22Rv1 (cell line): ENCODE results near the gene DPY19L2.
"Not testable (repeated sequence)": the region's sequence is repeated elsewhere in the genome, so short reads cannot be mapped to it uniquely, and the experiment has no call there.

Source experiments
- H3K27ac ChIP-seq: fragments of 450-650 bp; 2 replicates; pipeline ENCODE4 v1.5.1; 2017
- TF ChIP-seq, protein P1 (sequence below): fragments of 450-650 bp; IDR thresholded peaks from 2 replicates; pipeline ENCODE4 v1.5.1; 2017; ENCODE audit warnings: mild to moderate bottlenecking

The DPY19L2 gene

DNA sequence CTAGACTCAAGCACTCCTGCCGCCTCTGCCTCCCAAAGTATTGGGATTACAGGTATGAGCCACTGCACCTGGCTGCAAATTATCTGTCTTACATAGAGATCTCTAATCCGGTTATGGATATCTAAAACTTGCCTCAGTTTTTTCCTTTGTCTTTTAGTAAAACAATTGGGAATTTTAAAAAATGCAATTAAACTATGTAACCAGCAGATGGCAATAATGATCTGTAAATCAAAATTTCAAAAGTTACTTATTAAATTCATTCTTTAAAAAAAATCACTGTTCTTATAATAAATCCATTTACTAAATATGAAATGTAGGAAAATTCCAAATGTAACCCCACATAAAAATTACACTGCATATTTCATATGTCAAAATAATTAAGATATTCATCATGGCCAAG, 4.3 kb upstream of the DPY19L2 start:
- TF ChIP-seq, protein P1, sequence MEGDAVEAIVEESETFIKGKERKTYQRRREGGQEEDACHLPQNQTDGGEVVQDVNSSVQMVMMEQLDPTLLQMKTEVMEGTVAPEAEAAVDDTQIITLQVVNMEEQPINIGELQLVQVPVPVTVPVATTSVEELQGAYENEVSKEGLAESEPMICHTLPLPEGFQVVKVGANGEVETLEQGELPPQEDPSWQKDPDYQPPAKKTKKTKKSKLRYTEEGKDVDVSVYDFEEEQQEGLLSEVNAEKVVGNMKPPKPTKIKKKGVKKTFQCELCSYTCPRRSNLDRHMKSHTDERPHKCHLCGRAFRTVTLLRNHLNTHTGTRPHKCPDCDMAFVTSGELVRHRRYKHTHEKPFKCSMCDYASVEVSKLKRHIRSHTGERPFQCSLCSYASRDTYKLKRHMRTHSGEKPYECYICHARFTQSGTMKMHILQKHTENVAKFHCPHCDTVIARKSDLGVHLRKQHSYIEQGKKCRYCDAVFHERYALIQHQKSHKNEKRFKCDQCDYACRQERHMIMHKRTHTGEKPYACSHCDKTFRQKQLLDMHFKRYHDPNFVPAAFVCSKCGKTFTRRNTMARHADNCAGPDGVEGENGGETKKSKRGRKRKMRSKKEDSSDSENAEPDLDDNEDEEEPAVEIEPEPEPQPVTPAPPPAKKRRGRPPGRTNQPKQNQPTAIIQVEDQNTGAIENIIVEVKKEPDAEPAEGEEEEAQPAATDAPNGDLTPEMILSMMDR, result peak; percentile 53
- 0 out of 2 replicates have a peak overlapping the region, but pooled peaks have one; percentile 33 for H3K27ac ChIP-seq

DNA sequence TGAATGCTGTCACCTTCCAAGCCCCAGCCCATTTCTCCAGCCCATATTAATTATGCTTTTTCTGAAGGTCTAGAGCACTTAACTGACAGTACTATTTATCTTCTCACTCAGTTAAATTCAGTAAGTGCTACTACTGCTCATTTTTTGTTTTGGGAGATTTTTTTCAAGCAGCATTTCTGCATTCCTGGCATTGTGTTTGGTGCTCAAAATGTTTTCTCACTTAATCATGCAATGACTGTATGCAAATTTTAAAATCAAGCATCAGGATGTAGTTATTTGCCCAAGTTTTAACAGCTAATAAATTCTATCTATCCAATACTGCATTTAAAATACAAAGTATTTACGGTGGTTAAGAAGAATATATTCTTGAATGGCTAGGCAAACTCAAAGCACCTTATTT, 1.6 kb upstream of the DPY19L2 start:
- H3K27ac ChIP-seq, result not testable (repeated sequence)

DNA sequence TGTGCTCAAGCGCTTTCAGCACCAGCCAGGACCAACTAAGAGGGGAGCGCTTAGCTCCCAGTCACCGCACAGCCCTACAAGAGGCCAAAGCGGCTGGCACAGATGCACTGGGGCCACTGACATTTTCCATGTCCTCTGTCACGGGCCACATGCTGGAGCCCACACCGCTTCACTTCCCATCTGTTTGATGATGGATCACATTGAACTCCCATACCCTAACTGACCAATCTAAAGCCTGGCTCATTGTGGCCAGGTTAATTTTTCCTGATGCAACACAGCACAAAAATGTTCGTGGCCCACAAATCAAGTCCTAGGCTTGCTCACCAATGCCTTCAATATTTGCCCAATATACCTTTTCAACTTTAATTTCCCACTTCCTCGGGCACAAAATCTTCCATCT, 1.1 kb upstream of the DPY19L2 start:
- not testable (repeated sequence) for H3K27ac ChIP-seq

DNA sequence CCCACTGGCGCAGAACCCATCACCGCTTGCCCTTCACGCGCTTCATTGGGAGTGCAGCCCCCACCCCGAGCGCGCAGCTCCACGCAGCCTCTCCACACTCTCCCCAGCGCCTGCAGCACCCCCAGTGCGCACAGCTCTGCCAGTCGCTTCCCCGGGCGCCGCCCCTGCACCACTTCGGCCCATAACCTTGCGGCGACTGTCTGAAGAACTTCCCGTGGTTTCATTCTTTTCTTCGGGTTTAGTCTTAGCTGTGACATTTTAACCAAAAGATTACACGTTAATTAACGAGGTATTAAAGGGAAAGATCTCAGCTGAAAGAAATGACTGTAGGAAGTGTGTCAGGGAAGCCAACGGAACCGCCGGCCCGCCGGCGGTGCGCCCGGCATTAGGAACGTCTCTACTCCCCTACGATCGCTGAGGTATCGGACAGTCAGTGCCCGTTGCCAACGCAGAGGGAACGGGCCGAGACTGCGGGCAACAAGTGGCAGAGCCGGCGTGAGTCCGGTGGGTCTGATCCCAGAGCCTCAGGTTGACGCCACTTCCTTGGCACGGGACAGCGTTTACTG, 590 bp upstream of the DPY19L2 start:
- peak overlapping the region; percentile 74 for H3K27ac ChIP-seq

DNA sequence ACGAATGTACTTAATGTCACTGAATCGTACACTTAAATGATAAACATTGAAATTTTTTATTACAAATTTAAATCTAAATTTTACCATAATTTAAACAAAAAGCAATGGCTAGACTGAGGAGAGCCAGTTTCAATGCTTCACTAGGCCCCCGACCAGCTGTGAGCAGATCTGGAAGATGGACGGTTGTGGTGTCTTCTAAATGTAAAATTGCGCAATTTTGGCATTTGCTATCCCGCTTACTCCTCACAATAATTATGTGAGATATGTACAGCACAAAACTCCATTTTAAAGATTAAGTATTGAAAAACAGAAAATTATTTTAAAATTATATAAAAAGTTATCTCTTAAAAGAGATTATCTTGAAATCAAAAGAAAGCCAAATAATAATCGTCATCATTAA, 5.3 kb downstream of the DPY19L2 start:
- not testable (repeated sequence) for H3K27ac ChIP-seq

DNA sequence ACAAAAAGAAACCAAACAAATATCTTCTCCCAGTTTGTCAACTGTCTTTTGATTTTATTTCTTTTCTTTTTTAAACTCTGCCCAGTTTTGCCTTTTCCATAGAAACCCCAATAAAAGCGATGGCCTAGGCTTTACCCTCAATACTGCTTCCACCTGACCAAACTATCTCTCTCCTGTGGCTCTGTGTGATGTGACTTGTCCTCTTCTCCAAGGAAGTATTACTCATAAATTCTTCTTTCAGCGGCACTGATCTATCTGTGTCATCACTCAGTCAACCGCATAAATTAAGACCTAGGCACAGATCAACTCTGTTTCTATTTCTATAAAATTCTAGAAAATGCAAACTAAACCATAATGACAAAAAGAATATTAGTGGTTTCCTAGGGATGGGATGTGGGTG, 9.8 kb downstream of the DPY19L2 start:
- not testable (repeated sequence) for H3K27ac ChIP-seq

DNA sequence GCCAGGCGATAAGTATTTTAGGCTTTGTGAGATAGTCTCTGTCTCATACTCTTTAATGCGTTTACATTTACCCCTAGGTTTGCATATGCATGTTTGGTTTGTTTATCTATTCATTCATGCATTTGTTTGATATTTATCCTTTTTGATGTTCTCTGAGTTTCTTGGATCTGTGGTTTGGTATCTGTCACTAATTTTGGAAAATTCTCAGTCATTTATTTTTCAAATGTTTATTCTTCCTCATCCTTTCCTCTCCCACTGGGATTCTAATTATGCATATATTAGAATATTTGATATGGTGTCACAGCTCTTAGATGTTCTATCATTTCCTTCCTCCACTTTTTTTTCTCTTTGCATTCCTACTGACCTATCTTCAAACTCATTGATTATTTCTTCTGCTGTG, 11.9 kb downstream of the DPY19L2 start:
- H3K27ac ChIP-seq, result not testable (repeated sequence)

DNA sequence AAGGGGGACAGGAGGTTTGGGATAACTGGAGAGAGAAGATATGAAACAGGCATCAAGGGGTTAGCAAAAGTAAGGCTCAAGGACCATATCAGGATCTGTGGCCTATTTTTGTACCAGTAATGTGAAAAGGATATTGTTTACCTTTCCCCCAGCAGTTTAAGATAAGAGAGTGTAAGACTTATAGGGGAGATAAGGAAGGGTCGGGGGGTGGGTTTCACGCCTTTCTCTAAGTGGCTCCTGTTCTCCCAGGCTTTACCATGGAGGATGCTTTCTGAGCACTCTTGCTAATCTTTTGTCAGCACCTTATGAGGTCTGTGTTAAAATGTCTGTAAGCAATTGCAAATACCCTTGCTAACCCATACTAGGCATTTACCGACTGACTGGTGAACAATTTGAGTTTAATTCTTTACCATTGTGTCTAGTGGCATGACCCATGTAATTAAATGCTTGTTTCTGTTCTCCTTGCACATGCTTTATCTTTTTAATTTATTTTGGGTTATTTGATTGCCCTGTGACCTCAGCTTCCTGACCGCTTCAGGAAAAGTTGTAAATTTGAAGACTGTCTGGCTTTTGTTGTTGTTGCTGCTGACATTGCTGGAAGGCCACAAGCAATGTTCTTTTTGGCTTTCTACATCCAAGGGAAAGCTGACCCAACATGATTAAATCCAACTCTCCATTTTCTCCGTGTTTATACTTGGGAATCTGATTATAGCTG, 12.6 kb downstream of the DPY19L2 start:
- H3K27ac ChIP-seq, result not testable (repeated sequence)

DNA sequence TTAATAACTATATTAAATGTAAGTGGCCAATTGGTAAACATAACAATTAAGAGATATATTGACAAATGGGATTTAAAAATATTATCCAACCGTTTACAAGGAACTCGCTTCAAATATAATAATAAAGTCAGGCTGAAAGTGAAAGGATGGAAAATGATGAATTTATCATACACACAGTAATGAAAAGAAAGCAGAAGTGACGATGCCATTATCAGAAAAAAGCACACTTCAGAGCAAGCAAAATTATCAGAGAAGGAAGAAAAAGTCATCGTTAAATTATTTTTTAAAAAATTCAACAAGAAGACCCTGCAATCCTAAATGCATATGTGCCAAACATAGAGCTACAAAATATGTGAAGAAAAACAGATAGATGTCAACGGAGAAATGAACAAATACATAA, 13.8 kb downstream of the DPY19L2 start:
- not testable (repeated sequence) for H3K27ac ChIP-seq

DNA sequence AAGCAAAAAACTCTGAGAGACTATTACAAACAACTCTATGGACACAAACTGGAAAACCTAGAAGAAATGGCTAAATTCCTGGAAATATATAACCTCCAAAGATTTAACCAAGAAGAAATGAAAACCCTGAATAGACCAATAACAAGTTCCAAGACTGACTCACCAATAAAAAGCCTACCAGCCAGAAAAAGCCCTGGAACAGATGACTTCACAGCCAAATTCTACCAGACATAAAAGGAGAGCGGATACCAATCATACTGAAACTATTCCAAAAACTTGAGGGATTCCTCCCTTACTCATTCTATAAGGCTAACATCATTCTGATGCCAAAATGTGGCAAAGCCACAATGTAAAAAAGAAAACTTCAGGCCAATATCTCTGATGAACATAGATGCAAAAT, 18.8 kb downstream of the DPY19L2 start:
- not testable (repeated sequence) for H3K27ac ChIP-seq

DNA sequence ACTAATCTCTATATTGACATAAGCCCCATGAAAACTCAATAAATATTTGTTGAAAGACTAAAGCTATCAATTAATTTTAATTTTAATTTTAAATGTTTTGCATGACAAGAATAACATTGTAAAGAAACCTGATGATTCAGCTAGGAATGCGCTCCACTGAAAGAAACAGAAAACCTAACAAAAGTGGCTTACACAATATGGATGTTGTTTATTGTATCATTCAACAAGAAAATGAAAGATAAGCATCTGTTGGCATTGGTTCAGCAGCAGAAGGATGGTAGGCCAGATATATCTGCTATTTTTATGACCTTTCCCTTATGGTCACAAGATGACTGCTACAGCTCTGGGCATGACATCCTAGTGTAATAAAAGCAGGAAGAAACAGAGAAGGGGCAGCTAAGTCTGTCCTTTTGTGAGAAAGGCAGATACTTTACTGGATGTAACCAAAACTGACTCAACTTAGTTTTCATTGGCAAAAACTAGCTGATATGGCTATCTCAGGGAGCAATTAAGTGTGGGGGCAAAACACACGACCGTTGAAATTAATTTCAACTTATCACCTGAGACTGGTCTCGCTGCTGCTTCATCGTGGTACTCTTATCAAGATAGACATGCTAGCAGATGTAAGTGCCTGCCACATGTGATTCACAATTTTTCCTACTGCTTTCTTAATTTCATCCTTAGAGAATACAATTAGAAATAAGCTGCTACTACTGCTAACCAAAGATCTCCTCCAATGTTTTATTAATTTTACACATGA, 24.7 kb downstream of the DPY19L2 start:
- peak overlapping the region; percentile 89 for H3K27ac ChIP-seq

DNA sequence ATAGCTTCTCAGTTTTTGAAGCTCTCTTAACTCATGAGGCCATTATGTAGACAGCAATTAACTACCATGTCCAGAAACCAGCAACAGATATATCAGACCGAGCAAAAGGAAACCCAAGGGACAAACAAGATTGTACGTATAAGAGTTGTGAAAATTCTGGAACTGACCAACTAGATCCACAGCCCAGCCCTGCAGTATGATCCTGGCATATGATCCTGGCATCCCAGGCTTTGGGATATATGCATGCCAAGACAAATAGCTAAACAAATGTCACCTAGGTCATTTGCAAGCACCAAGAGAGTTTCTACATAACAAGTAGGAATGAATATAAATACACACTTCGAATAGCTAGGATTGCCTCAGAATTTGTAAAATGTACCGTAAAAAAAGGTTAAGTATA, 44.0 kb downstream of the DPY19L2 start:
- H3K27ac ChIP-seq, result peak overlapping the region; percentile 76

DNA sequence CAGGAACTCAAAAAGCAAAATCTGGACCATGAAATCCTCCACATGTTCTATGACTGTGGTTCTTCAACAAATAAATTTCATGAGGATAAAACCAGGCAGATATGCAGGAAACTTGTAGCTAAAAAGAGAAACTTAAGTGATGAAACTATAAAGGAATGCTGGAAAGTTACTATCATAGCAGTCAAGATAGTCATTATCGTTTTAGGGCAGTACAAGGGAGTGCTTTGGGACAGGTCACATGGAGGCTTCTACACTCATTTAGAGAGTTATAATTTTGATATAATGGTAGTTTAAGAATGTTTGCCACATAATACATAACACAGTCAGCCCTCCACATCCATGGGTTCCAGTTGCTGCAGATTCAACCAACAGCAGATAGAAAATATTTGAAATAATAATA, 52.7 kb downstream of the DPY19L2 start:
- not testable (repeated sequence) for H3K27ac ChIP-seq

DNA sequence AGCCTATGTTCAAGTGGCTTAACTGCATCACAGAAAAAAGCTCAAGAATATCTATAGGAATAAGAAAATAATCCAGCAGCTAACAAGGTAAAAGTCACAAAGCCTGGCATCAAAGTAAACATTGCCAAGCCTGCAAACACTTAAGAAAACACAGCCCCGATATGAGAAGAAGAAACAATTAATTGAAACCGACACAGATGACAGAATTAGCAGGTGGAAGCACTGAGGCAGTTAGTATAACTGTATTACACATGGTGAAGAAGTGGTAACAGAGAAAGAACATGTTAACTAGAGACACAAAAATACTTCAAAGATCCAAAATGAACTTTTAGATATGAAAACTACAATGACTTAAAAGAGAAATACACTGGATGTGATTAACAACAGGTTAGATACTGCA, 57.0 kb downstream of the DPY19L2 start:
- not testable (repeated sequence) for H3K27ac ChIP-seq

DNA sequence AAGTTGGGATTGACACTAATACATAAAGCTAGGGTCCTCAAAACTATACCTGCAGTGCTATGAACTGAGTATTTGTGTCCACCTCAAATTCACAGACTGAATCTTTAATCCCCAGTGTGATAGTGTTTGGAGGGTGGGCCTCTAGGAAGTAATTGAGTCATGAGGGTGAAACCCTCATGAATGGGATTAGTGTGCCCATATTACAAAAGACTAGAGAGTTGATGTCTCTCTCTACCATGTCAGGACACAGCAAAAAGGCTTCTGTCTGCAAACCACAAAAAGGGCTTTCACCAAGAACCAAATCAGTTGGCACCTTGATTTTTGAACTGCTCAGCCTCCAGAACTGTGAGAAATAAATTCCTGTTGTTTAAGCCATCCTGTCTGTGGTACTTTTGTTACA, 59.0 kb downstream of the DPY19L2 start:
- H3K27ac ChIP-seq, result not testable (repeated sequence)

DNA sequence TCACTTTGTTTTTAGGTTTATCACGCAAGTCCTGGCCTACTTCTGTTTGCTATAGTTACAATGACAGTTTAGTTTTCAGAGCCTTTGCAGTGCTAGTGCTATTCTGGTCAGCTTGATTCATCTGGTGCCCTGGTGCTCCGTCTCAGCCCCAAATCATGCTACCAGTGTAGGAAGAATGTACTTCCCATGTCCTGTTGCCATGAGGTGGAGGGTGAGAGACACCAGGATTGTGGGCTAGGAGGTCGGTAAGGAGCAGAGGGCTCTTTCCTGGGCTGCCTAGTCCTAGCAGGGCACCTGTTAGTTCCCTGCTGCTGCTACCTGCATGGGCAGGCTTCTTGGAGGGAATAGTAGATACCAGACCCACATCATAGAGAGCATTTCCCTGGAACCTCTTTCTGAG, 63.3 kb downstream of the DPY19L2 start:
- H3K27ac ChIP-seq, result not testable (repeated sequence)

DNA sequence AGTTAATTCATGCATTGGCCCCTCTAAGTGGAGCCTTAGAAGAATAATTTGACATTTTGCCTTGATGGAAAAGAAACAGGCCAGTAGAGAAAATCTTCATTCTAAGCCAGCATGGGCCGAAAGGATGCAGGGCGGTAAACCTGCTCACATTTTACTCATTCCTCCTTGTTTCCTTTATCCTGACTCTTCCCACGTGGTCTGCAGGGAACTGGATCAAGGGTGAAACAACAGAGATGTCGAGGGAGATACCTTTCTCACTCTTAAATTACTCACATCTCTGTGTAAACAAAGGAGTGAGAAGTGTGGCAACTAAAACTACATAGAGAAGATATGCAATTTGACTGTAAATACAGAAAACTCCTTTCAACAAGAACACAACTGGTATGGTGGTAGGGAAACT, 73.5 kb downstream of the DPY19L2 start:
- H3K27ac ChIP-seq, result not testable (repeated sequence)

DNA sequence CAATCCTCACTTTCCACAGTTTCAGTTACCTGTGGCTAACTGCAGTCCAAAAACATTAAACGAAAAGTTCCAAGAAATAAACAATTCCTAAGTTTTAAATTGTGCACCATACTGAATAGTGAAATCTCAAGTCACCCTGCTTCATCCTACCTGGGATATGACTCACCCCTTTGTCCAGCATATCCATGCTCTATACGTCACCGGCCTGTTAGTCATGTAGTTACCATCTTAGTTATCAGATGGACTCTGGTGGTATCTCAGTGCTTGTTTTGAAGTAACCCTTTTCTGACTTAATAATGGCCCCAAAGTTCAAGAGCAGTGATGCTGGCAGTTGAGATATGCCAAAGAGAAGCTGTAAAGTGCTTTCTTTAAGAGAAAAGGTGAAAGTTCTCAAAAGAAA, 83.9 kb downstream of the DPY19L2 start:
- H3K27ac ChIP-seq, result not testable (repeated sequence)

DNA sequence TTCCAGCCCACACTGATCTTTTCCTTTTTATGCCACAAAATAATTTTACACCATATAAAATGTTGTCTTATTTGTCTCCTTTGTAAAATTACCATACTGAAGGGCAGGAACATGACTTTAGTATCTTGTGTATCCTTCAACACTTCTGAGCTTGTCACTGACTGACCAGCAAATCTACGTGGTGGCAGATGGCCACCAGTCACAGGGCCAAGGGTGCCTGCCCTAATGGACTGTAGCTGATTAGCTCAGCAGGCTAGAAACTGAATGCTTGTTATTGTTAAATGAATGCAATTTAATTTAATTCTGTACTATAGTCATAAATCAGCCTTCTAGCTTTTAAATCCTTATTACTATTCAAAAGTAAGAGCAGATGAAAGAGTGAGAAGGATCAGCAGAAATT, 85.0 kb downstream of the DPY19L2 start:
- H3K27ac ChIP-seq, result not testable (repeated sequence)

DNA sequence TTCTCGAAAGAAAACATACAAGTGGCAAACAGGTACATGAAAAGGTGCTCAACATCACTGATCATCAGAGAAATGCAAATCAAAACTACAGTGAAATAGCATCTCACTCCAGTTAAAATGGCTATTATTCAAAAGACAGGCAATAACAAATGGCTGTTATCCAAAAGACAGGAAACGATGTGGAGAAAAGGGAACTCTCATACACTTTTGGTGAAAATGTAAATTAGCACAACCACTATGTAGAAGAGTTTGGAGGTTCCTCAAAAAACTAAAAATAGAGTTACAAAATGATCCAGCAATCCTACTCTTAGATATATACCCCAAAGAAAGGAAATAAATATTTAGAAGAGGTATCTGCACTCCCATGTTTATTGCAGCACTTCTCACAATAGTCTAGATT, 90.7 kb downstream of the DPY19L2 start:
- H3K27ac ChIP-seq, result not testable (repeated sequence)

DNA sequence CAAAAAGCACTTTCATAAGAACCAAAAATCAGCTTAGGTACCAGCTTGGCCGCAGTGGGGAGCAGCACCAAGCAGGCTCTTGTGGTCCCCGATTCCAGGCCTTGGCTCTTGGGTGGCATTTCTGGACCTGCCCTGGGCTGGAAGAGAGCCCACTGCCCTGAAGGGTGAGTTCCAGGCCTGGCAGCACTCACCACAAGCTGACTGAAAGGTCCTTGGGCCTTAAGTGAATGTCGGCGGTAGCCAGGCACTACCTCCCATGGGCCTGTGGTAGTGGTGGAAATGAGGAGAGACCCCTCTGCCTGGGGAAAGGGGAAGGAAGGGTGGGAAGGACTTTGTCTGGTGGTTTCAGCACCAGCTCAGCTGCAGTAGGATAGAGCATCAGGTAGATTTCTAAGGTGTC, 96.3 kb downstream of the DPY19L2 start:
- not testable (repeated sequence) for H3K27ac ChIP-seq

DNA sequence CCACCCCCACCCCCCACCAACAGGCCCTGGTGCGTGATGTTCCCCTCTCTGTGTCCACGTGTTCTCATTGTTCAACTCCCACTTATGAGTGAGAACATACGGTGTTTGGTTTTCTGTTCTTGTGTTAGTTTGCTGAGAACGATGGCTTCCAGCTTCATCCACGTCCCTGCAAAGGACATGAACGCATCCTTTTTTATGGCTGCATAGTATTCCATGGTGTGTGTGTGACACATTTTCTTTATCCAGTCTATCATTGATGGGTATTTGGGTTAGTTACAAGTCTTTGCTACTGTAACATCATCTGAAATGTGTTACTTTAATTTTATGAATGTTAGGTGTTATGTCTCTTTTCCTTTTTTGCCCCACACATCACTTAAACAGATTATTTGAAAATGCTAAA, 109.8 kb downstream of the DPY19L2 start:
- not testable (repeated sequence) for H3K27ac ChIP-seq
